ENCODE measurements around the gene ARL14. TPM values are rescaled to one million over a fixed set of nuclear protein-coding genes. Genes with fewer than 3 reads are reported as not detected.

Gene ARL14
- total RNA-seq, 2 experiments from 2014 or later = not detected

DNA sequence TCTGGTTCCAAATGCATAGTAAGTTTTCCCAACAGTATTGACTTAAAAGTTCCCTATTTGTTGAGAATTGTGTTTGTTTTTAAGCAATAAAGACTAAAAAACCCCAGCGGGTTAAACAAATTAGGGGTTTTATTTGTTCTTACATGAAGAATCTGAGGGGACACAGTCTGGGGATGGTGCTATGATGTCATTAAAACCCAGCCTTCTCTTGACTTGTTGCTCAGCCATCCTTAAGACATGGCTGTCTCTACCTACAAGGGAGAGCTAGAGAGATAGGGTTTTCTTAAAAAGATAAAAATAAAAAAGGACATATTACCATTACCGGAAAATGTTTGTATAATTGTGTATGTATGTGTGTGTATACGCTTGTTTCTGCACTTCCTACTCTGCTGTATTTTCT is 11.7 kb upstream of the ARL14 start:
- Histone ChIP-seq H3K36me3 (ENCODE audit: insufficient read depth, low read length) (no peaks in the 10 kb centered on the region), H3K9me3 (ENCODE audit: low read length) (no peaks in the 10 kb centered on the region), H3K4me3 (ENCODE audit: low read depth, low read length, poor library complexity, severe bottlenecking) (no peak overlapping the region), H3K27ac (ENCODE audit: low read depth, low read length, poor library complexity, severe bottlenecking) (no peak overlapping the region), H3K4me2 (ENCODE audit: low read length) (no peak overlapping the region), H2AFZ (ENCODE audit: low read length) (no peak overlapping the region), H3K79me2 (ENCODE audit: insufficient read depth, low read depth, low read length) (no peaks in the 10 kb centered on the region), H4K20me1 (ENCODE audit: insufficient read depth, low read length) (no peaks in the 10 kb centered on the region), H3K9me2 (ENCODE audit: insufficient read depth, low read length) (no peaks in the 10 kb centered on the region), H3K4me1 (ENCODE audit: insufficient read depth, low read length, poor library complexity, severe bottlenecking) (peaks cover 8% of the 10 kb centered on the region)
- no TSS peak for BruUV-seq (replicated peaks)
- TF ChIP-seq CTCF (conservative IDR thresholded peaks at IDR 0.05; ENCODE audit: low read length) (no peak), EZH2phosphoT487 (IDR thresholded peaks at IDR 0.05; ENCODE audit: borderline replicate concordance, low read depth, low read length) (no peak)
- POLR2A ChIA-PET = interaction anchor here (0.6 kb wide), 1 partner anchor 355 kb away, joined by 3 read pairs; no protein-coding TSS in a partner anchor
- intact Hi-C loops (cut with micrococcal nuclease; ENCODE audit: unreplicated experiment) = no loop called here
- DNase-seq (ENCODE audit: low spot score) = no peak
- CTCF ChIA-PET (ENCODE audit: unreplicated experiment) = no interaction called here

- Histone ChIP-seq H3K9me2 (ENCODE audit: insufficient read depth, low read length) (no peaks in the 10 kb centered on the region), H3K27ac (ENCODE audit: low read depth, low read length, poor library complexity, severe bottlenecking) (no peak overlapping the region), H3K4me1 (ENCODE audit: insufficient read depth, low read length, poor library complexity, severe bottlenecking) (peaks cover 8% of the 10 kb centered on the region), H3K79me2 (ENCODE audit: insufficient read depth, low read depth, low read length) (no peaks in the 10 kb centered on the region), H3K36me3 (ENCODE audit: insufficient read depth, low read length) (no peaks in the 10 kb centered on the region), H3K4me2 (ENCODE audit: low read length) (no peak overlapping the region), H4K20me1 (ENCODE audit: insufficient read depth, low read length) (no peaks in the 10 kb centered on the region), H3K4me3 (ENCODE audit: low read depth, low read length, poor library complexity, severe bottlenecking) (no peak overlapping the region), H3K9me3 (ENCODE audit: low read length) (no peaks in the 10 kb centered on the region), H2AFZ (ENCODE audit: low read length) (no peak overlapping the region; the same call in 1 of the 2 replicates)
- BruUV-seq (replicated peaks) = no TSS peak
- TF ChIP-seq CTCF (conservative IDR thresholded peaks at IDR 0.05; ENCODE audit: low read length) (no peak), EZH2phosphoT487 (IDR thresholded peaks at IDR 0.05; ENCODE audit: borderline replicate concordance, low read depth, low read length) (no peak)
- ChIA-PET CTCF (ENCODE audit: unreplicated experiment) (no interaction called here), POLR2A (interaction anchor here (0.6 kb wide), 1 partner anchor 355 kb away, joined by 3 read pairs; no protein-coding TSS in a partner anchor)
- intact Hi-C loops (cut with micrococcal nuclease; ENCODE audit: unreplicated experiment) = no loop called here
- DNase-seq (ENCODE audit: low spot score) = no peak
These were observed 11.0 kb upstream of the ARL14 start for GRCh38 chr3:160665784-160666526.

DNA sequence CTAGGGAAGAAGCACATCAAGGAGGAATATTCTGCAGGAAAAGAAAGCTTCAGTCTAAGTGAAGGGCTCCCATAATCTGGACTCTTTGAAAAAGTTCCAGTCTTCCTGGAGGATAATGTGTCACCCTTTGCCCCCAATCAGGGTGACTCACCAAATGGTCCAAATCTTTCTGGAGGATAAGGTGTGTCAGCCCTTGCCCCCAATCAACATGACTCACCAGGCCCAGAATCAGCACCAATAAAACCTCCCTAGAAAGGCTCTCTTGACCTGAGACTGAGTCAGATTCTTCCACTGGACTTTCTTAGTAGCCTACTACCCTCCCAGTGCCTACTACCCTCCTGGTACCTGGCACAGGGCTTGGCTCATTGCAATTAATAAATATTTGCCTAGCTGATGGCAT is 9.5 kb upstream of the ARL14 start:
- H3K9me3 ChIP-seq (ENCODE audit: low read length) = no peaks in the 10 kb centered on the region
- H2AFZ ChIP-seq (ENCODE audit: low read length) = no peak overlapping the region
- BruUV-seq (replicated peaks) = no TSS peak
- DNase-seq (ENCODE audit: low spot score) = no peak
- H3K36me3 ChIP-seq (ENCODE audit: insufficient read depth, low read length) = no peaks in the 10 kb centered on the region
- no peak overlapping the region for H3K4me3 ChIP-seq (ENCODE audit: low read depth, low read length, poor library complexity, severe bottlenecking)
- no peaks in the 10 kb centered on the region for H3K9me2 ChIP-seq (ENCODE audit: insufficient read depth, low read length)
- H3K79me2 ChIP-seq (ENCODE audit: insufficient read depth, low read depth, low read length) = no peaks in the 10 kb centered on the region
- ChIA-PET POLR2A (no interaction called here), CTCF (ENCODE audit: unreplicated experiment) (no interaction called here)
- no peak overlapping the region for H3K4me2 ChIP-seq (ENCODE audit: low read length)
- H3K27ac ChIP-seq (ENCODE audit: low read depth, low read length, poor library complexity, severe bottlenecking) = no peak overlapping the region
- peaks cover 8% of the 10 kb centered on the region for H3K4me1 ChIP-seq (ENCODE audit: insufficient read depth, low read length, poor library complexity, severe bottlenecking)
- intact Hi-C loops (cut with micrococcal nuclease; ENCODE audit: unreplicated experiment) = no loop called here
- H4K20me1 ChIP-seq (ENCODE audit: insufficient read depth, low read length) = no peaks in the 10 kb centered on the region
- no peak for TF ChIP-seq CTCF (conservative IDR thresholded peaks at IDR 0.05; ENCODE audit: low read length)
- no peak for TF ChIP-seq EZH2phosphoT487 (IDR thresholded peaks at IDR 0.05; ENCODE audit: borderline replicate concordance, low read depth, low read length)
